ENCODE data around the gene SHISA6. TPM values are rescaled to one million over a fixed set of nuclear protein-coding genes. Genes with fewer than 3 reads are reported as not detected.

Gene SHISA6
- polyA plus RNA-seq, 1 of the 3 experiments (the other 2 are of a cell fraction), result not detected

DNA sequence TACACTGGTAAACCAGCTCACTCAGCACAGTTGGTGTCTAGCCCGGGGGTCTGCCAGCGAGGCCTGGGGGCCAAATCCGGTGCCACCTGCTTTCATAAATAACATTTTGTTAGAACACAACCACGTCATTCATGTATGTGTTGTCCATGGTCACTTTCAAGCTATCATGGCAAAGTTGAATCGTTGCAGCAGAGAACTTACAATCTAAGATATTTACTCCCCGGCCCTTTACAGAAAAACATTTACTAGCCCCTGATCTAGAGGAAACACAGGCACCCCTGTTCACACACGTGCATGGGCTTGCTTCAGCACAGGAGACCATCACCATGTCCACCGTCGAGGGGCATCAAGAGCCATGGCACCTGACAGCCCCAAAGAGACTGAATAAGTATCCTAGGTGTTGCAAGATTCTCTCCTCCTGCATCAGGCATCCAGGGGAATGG is 245.9 kb downstream of the SHISA6 start:
- WGBS (ENCODE audit: low lambda C conversion rate), result 15% methylated on average over 8 of the region's 9 CpGs
- Histone ChIP-seq H3K9me2 (no peaks in the 10 kb centered on the region), H3K9me3 (no peaks in the 10 kb centered on the region), H3K4me3 (ENCODE audit: low read depth in 2 of 2, low read length in 1 of 2) (no peak overlapping the region), H3K4me2 (no peak overlapping the region), H3K79me2 (ENCODE audit: insufficient read depth) (no peaks in the 10 kb centered on the region), H3K36me3 (replicated peaks in 1 of 2; ENCODE audit: control insufficient read depth in 1 of 2, insufficient read depth in 2 of 2, low read length in 1 of 2) (no peaks in the 10 kb centered on the region), H3K27me3 (ENCODE audit: insufficient read depth) (no peaks in the 10 kb centered on the region), H2AFZ (ENCODE audit: low read depth) (no peak overlapping the region), H3F3A (replicated peaks; ENCODE audit: insufficient read depth) (no peaks in the 10 kb centered on the region), H3K4me1 (ENCODE audit: control insufficient read depth in 1 of 2, insufficient read depth in 2 of 2, low read depth in 1 of 2, low read length in 1 of 2) (peaks cover 7 to 8% of the 10 kb centered on the region in 2 experiments; a peak in 2 of 4 replicates), H3K9ac (no peak overlapping the region), H4K20me1 (ENCODE audit: insufficient read depth) (no peaks in the 10 kb centered on the region), H3K27ac (ENCODE audit: low read depth in 2 of 2, low read length in 1 of 2) (no peak overlapping the region)
- CTCF ChIA-PET, result interaction anchor here (1.5 kb wide), 1 partner anchor 22 kb away, joined by 5 read pairs; no protein-coding TSS in a partner anchor
- TF ChIP-seq EZH2phosphoT487 (IDR thresholded peaks at IDR 0.05; ENCODE audit: borderline replicate concordance, low read depth), result no peak
- TF ChIP-seq FOXM1 (IDR thresholded peaks at IDR 0.05; ENCODE audit: low read depth), result no peak
- no peak for TF ChIP-seq POLR2AphosphoS5 (IDR thresholded peaks at IDR 0.05; ENCODE audit: low read depth, low read length)
- TF ChIP-seq RXRA (IDR thresholded peaks at IDR 0.05; ENCODE audit: borderline replicate concordance, low read depth), result no peak
- TF ChIP-seq JUND (IDR thresholded peaks at IDR 0.05), result no peak
- no peak for TF ChIP-seq SIN3A (IDR thresholded peaks at IDR 0.05; ENCODE audit: borderline replicate concordance, low read depth, low read length)
- TF ChIP-seq, protein P1, sequence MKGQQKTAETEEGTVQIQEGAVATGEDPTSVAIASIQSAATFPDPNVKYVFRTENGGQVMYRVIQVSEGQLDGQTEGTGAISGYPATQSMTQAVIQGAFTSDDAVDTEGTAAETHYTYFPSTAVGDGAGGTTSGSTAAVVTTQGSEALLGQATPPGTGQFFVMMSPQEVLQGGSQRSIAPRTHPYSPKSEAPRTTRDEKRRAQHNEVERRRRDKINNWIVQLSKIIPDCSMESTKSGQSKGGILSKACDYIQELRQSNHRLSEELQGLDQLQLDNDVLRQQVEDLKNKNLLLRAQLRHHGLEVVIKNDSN (IDR thresholded peaks at IDR 0.05; ENCODE audit: borderline replicate concordance, low read depth), result no peak
- no peak for TF ChIP-seq TAF1 (IDR thresholded peaks at IDR 0.05; ENCODE audit: borderline replicate concordance, low read depth, low read length)
- TF ChIP-seq FOXJ3 (CRISPR knock-in tag; IDR thresholded peaks at IDR 0.05), result no peak
- no peak for TF ChIP-seq FOSL2 (IDR thresholded peaks at IDR 0.05; ENCODE audit: borderline replicate concordance, low read depth)
- no peak for TF ChIP-seq TCF12 (IDR thresholded peaks at IDR 0.05)
- TF ChIP-seq, protein P2, sequence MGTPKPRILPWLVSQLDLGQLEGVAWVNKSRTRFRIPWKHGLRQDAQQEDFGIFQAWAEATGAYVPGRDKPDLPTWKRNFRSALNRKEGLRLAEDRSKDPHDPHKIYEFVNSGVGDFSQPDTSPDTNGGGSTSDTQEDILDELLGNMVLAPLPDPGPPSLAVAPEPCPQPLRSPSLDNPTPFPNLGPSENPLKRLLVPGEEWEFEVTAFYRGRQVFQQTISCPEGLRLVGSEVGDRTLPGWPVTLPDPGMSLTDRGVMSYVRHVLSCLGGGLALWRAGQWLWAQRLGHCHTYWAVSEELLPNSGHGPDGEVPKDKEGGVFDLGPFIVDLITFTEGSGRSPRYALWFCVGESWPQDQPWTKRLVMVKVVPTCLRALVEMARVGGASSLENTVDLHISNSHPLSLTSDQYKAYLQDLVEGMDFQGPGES (IDR thresholded peaks at IDR 0.05; ENCODE audit: low read depth, low read length), result no peak
- TF ChIP-seq GATA2 (CRISPR knock-in tag; IDR thresholded peaks at IDR 0.05), result no peak
- TF ChIP-seq, protein P3, sequence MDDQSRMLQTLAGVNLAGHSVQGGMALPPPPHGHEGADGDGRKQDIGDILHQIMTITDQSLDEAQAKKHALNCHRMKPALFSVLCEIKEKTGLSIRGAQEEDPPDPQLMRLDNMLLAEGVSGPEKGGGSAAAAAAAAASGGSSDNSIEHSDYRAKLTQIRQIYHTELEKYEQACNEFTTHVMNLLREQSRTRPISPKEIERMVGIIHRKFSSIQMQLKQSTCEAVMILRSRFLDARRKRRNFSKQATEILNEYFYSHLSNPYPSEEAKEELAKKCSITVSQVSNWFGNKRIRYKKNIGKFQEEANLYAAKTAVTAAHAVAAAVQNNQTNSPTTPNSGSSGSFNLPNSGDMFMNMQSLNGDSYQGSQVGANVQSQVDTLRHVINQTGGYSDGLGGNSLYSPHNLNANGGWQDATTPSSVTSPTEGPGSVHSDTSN (IDR thresholded peaks at IDR 0.05), result no peak
- no peak for TF ChIP-seq MEF2A (IDR thresholded peaks at IDR 0.05; ENCODE audit: borderline replicate concordance, low read depth)
- TF ChIP-seq, protein P4, sequence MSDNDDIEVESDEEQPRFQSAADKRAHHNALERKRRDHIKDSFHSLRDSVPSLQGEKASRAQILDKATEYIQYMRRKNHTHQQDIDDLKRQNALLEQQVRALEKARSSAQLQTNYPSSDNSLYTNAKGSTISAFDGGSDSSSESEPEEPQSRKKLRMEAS (IDR thresholded peaks at IDR 0.05; ENCODE audit: low read depth), result no peak
- TF ChIP-seq, protein P5, sequence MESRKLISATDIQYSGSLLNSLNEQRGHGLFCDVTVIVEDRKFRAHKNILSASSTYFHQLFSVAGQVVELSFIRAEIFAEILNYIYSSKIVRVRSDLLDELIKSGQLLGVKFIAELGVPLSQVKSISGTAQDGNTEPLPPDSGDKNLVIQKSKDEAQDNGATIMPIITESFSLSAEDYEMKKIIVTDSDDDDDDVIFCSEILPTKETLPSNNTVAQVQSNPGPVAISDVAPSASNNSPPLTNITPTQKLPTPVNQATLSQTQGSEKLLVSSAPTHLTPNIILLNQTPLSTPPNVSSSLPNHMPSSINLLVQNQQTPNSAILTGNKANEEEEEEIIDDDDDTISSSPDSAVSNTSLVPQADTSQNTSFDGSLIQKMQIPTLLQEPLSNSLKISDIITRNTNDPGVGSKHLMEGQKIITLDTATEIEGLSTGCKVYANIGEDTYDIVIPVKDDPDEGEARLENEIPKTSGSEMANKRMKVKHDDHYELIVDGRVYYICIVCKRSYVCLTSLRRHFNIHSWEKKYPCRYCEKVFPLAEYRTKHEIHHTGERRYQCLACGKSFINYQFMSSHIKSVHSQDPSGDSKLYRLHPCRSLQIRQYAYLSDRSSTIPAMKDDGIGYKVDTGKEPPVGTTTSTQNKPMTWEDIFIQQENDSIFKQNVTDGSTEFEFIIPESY (IDR thresholded peaks at IDR 0.05; ENCODE audit: borderline replicate concordance, low read depth), result no peak
- TF ChIP-seq, protein P6, sequence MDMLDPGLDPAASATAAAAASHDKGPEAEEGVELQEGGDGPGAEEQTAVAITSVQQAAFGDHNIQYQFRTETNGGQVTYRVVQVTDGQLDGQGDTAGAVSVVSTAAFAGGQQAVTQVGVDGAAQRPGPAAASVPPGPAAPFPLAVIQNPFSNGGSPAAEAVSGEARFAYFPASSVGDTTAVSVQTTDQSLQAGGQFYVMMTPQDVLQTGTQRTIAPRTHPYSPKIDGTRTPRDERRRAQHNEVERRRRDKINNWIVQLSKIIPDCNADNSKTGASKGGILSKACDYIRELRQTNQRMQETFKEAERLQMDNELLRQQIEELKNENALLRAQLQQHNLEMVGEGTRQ (IDR thresholded peaks at IDR 0.05; ENCODE audit: borderline replicate concordance, low read depth, low read length), result no peak
- TF ChIP-seq EP300 (IDR thresholded peaks at IDR 0.05; ENCODE audit: borderline replicate concordance in 1 of 2, low read depth in 1 of 2, low read length in 1 of 2), result no peak
- TF ChIP-seq CHD2 (IDR thresholded peaks at IDR 0.05; ENCODE audit: low read length, partially characterized antibody), result no peak
- POLR2A ChIA-PET, result no interaction called here
- no peak for DNase-seq

Data from SK-N-SH (cell line).